Keratinocyte (primary cell): ENCODE data around the gene PFKM.
"Not testable (repeated sequence)": the region's sequence is repeated elsewhere in the genome, so short reads cannot be mapped to it uniquely, and the experiment has no call there.

Experiments used
- EZH2 ChIP-seq: IDR thresholded peaks from one replicate; pipeline ENCODE4 v1.6.1; 2012; ENCODE audit warnings: inconsistent platforms, mild to moderate bottlenecking, low read length, moderate library complexity
- TF ChIP-seq, protein P1 (sequence below), 3 experiments: IDR thresholded peaks in 1 of 3; conservative IDR thresholded peaks in 1 of 3; optimal IDR thresholded peaks in 1 of 3; 2 replicates in 2 of 3; 3 replicates in 1 of 3; pipeline versions ENCODE3 to v1.5.1; 2011; ENCODE audit warnings: low read length in 3 of 3, mild to moderate bottlenecking in 3 of 3, moderate library complexity in 2 of 3, control low read depth in 1 of 3, inconsistent platforms in 1 of 3; ENCODE audit not compliant: insufficient read depth in 2 of 3; ENCODE audit errors: extremely low read depth in 1 of 3

DNA sequence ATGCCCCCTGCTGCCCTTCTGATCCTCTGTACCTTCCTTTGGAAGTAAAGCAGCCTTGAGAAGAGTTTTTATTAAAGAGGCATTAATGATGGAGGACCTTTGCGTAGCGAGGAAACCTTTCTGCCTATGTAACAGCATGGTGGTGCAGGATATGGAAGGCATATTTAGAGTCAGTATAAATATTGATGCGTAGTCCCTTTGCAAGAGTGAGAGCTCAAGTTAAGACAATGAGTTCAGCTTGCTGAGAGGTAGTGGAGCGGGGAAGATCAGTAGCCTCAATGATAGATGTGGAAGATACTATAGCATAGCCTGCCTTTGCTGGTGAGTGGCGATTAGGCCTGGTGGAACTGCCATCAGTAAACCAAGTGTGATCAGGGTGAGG lies 7.9 kb upstream of the PFKM start:
- TF ChIP-seq, protein P1, sequence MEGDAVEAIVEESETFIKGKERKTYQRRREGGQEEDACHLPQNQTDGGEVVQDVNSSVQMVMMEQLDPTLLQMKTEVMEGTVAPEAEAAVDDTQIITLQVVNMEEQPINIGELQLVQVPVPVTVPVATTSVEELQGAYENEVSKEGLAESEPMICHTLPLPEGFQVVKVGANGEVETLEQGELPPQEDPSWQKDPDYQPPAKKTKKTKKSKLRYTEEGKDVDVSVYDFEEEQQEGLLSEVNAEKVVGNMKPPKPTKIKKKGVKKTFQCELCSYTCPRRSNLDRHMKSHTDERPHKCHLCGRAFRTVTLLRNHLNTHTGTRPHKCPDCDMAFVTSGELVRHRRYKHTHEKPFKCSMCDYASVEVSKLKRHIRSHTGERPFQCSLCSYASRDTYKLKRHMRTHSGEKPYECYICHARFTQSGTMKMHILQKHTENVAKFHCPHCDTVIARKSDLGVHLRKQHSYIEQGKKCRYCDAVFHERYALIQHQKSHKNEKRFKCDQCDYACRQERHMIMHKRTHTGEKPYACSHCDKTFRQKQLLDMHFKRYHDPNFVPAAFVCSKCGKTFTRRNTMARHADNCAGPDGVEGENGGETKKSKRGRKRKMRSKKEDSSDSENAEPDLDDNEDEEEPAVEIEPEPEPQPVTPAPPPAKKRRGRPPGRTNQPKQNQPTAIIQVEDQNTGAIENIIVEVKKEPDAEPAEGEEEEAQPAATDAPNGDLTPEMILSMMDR (optimal IDR thresholded peaks at IDR 0.05 in 1 of 3, IDR thresholded peaks at IDR 0.05 in 1 of 3, conservative IDR thresholded peaks at IDR 0.05 in 1 of 3; ENCODE audit: extremely low read depth in 1 of 3, insufficient read depth in 2 of 3, low read length in 3 of 3) = not testable (repeated sequence)
- TF ChIP-seq EZH2 = not testable (repeated sequence)
